Psoas muscle (tissue), 8 donors: ENCODE measurements around the gene CCRL2. TPM values are rescaled to one million over a fixed set of nuclear protein-coding genes. Genes with fewer than 3 reads are reported as not detected.

Experiments used
- ATAC-seq, 4 donors: fragments of 200-7000 bp; cut with Tn5 transposase; one replicate each; pipeline ENCODE4 v1.9.1; 2020; ENCODE audit warnings: moderate library complexity in 3 of 4, mild to moderate bottlenecking in 2 of 4
- DNase-seq, 2 donors: peaks; one replicate each; pipeline ENCODE4 v3.0.0-alpha.2; 2020
- H3K27ac ChIP-seq: fragments of 200-600 bp; one replicate; pipeline ENCODE4 v1.8.0; 2022
- H3K27me3 ChIP-seq, 3 donors: fragments of 200-600 bp in 1 of 3; one replicate each; pipeline versions ENCODE4 v1.6.1 to v1.8.0; 2013 to 2022; ENCODE audit warnings: low read length in 2 of 3, mild to moderate bottlenecking in 2 of 3, moderate library complexity in 1 of 3; ENCODE audit not compliant: insufficient read depth in 3 of 3
- H3K36me3 ChIP-seq, 2 donors: fragments of 200-600 bp in 1 of 2; one replicate each; pipeline versions ENCODE4 v1.6.1 to v1.8.0; 2013 to 2022; ENCODE audit warnings: low read depth in 1 of 2, mild to moderate bottlenecking in 1 of 2, moderate library complexity in 1 of 2; ENCODE audit not compliant: insufficient read depth in 1 of 2
- H3K4me1 ChIP-seq: fragments of 200-600 bp; one replicate; pipeline ENCODE4 v1.8.0; 2022
- H3K4me3 ChIP-seq: fragments of 200-600 bp; one replicate; pipeline ENCODE4 v1.8.0; 2022; ENCODE audit warnings: mild to moderate bottlenecking
- H3K9me3 ChIP-seq: fragments of 200-600 bp; one replicate; pipeline ENCODE4 v1.8.0; 2022
- WGBS, 3 donors: extraction: QIAGEN DNeasy Blood & Tissue Kit; methylation state at CpG; one replicate each; pipeline versions ENCODE4 v1.1.6 to v1.1.7; 2013; 5-methylcytosine and 5-hydroxymethylcytosine counted together
- intact Hi-C, 2 donors: fragments of 100-400 bp; cut with DNase I; formaldehyde crosslinking; loops; one replicate each; pipeline versions ENCODE4 v1.11.0 to v1.14.2; 2022
- polyA plus RNA-seq, 3 donors: library from polyadenylated mRNA; stranded (reverse); fragments of 200-250 nt; gene quantifications; one replicate each; pipeline ENCODE4 v1.2.3, GENCODE V29; 2013
- total RNA-seq, 4 donors: library from RNA; stranded (reverse); fragmentation: NEBNext Ultra II Directional in 2 of 4; extraction: Animal tissue kit (Norgen Biotek cat#: 25700) in 2 of 4; gene quantifications; one replicate each; pipeline versions ENCODE4 v1.2.1 to v1.2.4, GENCODE V29; 2021 to 2023
- TF ChIP-seq, protein P1 (sequence below): fragments of 200-600 bp; IDR thresholded peaks from one replicate; pipeline ENCODE4 v1.8.0; 2022; ENCODE audit warnings: antibody characterized with exemption
- donor health status: healthy with polysubstance abuse.
- donor health status: DM: no; HTN: no; CAD: no; lungs with moderate emphysema.
- donor health status: Bipolar disorder and iron deficiency.
- donor health status: healthy.
- donor health status: DM: yes; HTN: yes; CAD: no.
- donor health status: DM: no; HTN: no; CAD: no.
- donor health status: DM: no; HTN: no; CAD: no.
- donor health status: DM: yes; HTN: yes; CAD: no.

CCRL2 gene
- total and polyA plus RNA-seq, 7 donors: 0.55 to 1.8 (median 1.1) TPM

DNA sequence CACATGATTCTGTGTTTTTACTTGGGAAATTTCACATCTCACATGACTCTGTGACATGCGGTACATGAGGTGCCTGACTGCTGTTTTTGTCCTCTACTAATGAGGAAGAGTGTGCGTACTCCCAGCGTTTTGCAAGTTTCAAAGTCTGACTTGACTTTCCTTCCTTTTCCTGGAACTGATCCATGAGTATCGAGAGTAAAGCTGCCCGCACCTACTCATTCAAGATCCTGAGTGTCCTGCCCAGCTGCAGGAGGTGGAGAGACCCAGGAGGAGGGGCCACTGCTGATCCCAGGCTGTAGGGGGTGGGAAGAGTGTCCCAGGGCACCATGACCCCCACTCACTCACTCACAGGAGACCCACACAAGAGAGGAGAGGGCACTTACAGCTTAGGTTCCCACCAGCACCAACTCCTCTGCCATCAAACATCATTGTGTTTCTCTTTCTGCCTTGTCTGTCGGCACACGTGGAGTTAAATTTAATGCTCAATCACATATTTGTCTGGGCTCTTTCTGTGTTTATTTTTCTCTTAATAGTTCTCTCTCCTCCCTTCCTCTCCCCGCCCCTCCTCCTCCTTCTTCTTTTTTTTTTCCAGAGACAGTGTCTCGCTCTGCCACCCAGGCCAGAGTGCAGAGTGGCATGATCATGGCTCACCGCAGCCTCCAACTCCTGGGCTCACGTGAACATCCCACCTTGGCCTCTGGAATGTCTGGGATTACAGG is 1.6 kb upstream of the CCRL2 start:
- intact Hi-C loops: no loop called here
- peak overlapping the region; percentile 73 for H3K27ac ChIP-seq

DNA sequence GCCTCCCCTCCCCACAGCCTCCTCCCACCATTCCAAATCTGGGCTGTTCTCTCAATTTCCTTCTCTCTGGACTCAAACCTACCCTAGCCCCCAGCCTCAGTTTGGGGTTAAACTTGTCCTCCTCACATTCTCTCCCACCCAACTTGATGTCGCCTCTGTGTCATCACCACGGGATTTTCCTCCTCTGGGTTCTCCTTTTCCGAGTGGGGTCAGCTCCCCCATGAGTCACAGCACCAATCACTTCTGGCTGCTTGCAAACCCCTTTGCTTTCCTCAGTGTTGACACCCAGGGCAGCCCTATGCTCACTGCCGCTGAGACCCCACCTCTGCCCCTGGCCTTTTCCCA is 644 bp upstream of the CCRL2 start:
- TF ChIP-seq, protein P1, sequence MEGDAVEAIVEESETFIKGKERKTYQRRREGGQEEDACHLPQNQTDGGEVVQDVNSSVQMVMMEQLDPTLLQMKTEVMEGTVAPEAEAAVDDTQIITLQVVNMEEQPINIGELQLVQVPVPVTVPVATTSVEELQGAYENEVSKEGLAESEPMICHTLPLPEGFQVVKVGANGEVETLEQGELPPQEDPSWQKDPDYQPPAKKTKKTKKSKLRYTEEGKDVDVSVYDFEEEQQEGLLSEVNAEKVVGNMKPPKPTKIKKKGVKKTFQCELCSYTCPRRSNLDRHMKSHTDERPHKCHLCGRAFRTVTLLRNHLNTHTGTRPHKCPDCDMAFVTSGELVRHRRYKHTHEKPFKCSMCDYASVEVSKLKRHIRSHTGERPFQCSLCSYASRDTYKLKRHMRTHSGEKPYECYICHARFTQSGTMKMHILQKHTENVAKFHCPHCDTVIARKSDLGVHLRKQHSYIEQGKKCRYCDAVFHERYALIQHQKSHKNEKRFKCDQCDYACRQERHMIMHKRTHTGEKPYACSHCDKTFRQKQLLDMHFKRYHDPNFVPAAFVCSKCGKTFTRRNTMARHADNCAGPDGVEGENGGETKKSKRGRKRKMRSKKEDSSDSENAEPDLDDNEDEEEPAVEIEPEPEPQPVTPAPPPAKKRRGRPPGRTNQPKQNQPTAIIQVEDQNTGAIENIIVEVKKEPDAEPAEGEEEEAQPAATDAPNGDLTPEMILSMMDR: no peak

More for the DNA sequence above, 1.6 kb upstream of the CCRL2 start:
- 56 to 65% (median 64%) methylated on average over 11 of the region's 11 CpGs for WGBS, 3 donors
- H3K4me3 ChIP-seq: no peak overlapping the region
- no peak for ATAC-seq
- no peaks in the 10 kb centered on the region for H3K9me3 ChIP-seq
- no peak for DNase-seq
- TF ChIP-seq, protein P1: no peak
- H3K4me1 ChIP-seq: peaks cover 17% of the 10 kb centered on the region
- no peaks in the 10 kb centered on the region for H3K27me3 ChIP-seq
- no peaks in the 10 kb centered on the region for H3K36me3 ChIP-seq

DNA sequence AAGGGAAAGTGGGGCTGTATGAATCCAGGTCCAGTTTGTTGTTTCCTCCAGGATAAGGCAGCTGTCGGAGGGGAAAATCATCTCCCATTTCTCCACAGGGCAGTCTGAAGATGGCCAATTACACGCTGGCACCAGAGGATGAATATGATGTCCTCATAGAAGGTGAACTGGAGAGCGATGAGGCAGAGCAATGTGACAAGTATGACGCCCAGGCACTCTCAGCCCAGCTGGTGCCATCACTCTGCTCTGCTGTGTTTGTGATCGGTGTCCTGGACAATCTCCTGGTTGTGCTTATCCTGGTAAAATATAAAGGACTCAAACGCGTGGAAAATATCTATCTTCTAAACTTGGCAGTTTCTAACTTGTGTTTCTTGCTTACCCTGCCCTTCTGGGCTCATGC is 911 bp downstream of the CCRL2 start:
- intact Hi-C loops: no loop called here
- peak overlapping the region; percentile 73 for H3K27ac ChIP-seq
- ATAC-seq (peak; percentile 97 to 98 (median 98)), DNase-seq (peak; percentile 65 to 89)
- no peaks in the 10 kb centered on the region for H3K9me3 ChIP-seq
- no peaks in the 10 kb centered on the region for H3K27me3 ChIP-seq
- TF ChIP-seq, protein P1: no peak
- peaks cover 22% of the 10 kb centered on the region for H3K4me1 ChIP-seq
- no peaks in the 10 kb centered on the region for H3K36me3 ChIP-seq
- peak overlapping the region; percentile 52 for H3K4me3 ChIP-seq
- 17 to 25% (median 18%) methylated on average over 7 of the region's 7 CpGs for WGBS, 3 donors

More for the DNA sequence above, 644 bp upstream of the CCRL2 start:
- Histone ChIP-seq H3K36me3 (no peaks in the 10 kb centered on the region), H3K27me3 (no peaks in the 10 kb centered on the region), H3K27ac (peak overlapping the region; percentile 73), H3K4me1 (peaks cover 17% of the 10 kb centered on the region), H3K4me3 (no peak overlapping the region), H3K9me3 (no peaks in the 10 kb centered on the region)
- no peak for DNase-seq
- 71 to 76% (median 73%) methylated on average over 4 of the region's 4 CpGs for WGBS, 3 donors
- no peak for ATAC-seq
- intact Hi-C loops: no loop called here

DNA sequence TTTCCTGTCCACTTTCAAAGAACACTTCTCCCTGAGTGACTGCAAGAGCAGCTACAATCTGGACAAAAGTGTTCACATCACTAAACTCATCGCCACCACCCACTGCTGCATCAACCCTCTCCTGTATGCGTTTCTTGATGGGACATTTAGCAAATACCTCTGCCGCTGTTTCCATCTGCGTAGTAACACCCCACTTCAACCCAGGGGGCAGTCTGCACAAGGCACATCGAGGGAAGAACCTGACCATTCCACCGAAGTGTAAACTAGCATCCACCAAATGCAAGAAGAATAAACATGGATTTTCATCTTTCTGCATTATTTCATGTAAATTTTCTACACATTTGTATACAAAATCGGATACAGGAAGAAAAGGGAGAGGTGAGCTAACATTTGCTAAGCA is 1.8 kb downstream of the CCRL2 start:
- H3K36me3 ChIP-seq: no peaks in the 10 kb centered on the region
- intact Hi-C loops: no loop called here
- H3K27ac ChIP-seq: peak overlapping the region; percentile 73
- H3K9me3 ChIP-seq: no peaks in the 10 kb centered on the region
- no peak for DNase-seq
- WGBS, 3 donors: 69 to 80% (median 79%) methylated on average over 7 of the region's 7 CpGs
- peaks cover 27% of the 10 kb centered on the region for H3K4me1 ChIP-seq
- no peak for ATAC-seq
- no peak overlapping the region for H3K4me3 ChIP-seq
- no peaks in the 10 kb centered on the region for H3K27me3 ChIP-seq
- TF ChIP-seq, protein P1: no peak
